H9 (cell line): ENCODE measurements around the gene YPEL5. TPM values are rescaled to one million over a fixed set of nuclear protein-coding genes. Genes with fewer than 3 reads are reported as not detected.

ENCODE experiments used
- DNase-seq: peaks from one replicate; pipeline ENCODE4 v3.0.0-alpha.2; 2017
- H2AFZ ChIP-seq: one replicate; pipeline ENCODE4 v1.6.1; 2013; ENCODE audit warnings: mild to moderate bottlenecking, low read length, control low read depth, moderate library complexity
- H2AK5ac ChIP-seq: 2 replicates; pipeline ENCODE4 v1.6.1; 2013; ENCODE audit warnings: low read length, control low read depth, mixed read lengths; ENCODE audit not compliant: insufficient read length
- H2BK120ac ChIP-seq: one replicate; pipeline ENCODE4 v1.6.1; 2013; ENCODE audit warnings: low read depth, mild to moderate bottlenecking, low read length, control low read depth, inconsistent platforms; ENCODE audit not compliant: poor library complexity, severe bottlenecking
- H2BK12ac ChIP-seq: 2 replicates; pipeline ENCODE4 v1.6.1; 2013; ENCODE audit warnings: low read length, control low read depth, mixed read lengths, low read depth; ENCODE audit not compliant: insufficient read length
- H2BK15ac ChIP-seq: 2 replicates; pipeline ENCODE4 v1.6.1; 2013; ENCODE audit warnings: low read depth, low read length, control low read depth
- H2BK20ac ChIP-seq: one replicate; pipeline ENCODE4 v1.6.1; 2013; ENCODE audit warnings: low read depth, mild to moderate bottlenecking, low read length, control low read depth, inconsistent platforms; ENCODE audit not compliant: poor library complexity, severe bottlenecking
- H2BK5ac ChIP-seq: 2 replicates; pipeline ENCODE4 v1.6.1; 2013; ENCODE audit warnings: low read length, control low read depth, mixed read lengths; ENCODE audit not compliant: insufficient read length
- H3K14ac ChIP-seq: 2 replicates; pipeline ENCODE4 v1.6.1; 2013; ENCODE audit warnings: low read length, control low read depth; ENCODE audit not compliant: insufficient read depth
- H3K18ac ChIP-seq: 2 replicates; pipeline ENCODE4 v1.6.1; 2013; ENCODE audit warnings: low read depth, mild to moderate bottlenecking, mixed read lengths, low read length, control low read depth; ENCODE audit not compliant: insufficient read length
- H3K23ac ChIP-seq: 2 replicates; pipeline ENCODE4 v1.6.1; 2013; ENCODE audit warnings: low read length, control low read depth, mixed read lengths, low read depth; ENCODE audit not compliant: insufficient read length
- H3K23me2 ChIP-seq: 2 replicates; pipeline ENCODE4 v1.6.1; 2013; ENCODE audit warnings: low read depth, mild to moderate bottlenecking, mixed read lengths, low read length, control low read depth; ENCODE audit not compliant: insufficient read length, poor library complexity, severe bottlenecking
- H3K27ac ChIP-seq: 2 replicates; pipeline ENCODE4 v1.5.1; 2013; ENCODE audit warnings: low read length, control low read depth, mixed read lengths, low read depth; ENCODE audit not compliant: insufficient read length
- H3K27me3 ChIP-seq: 2 replicates; pipeline ENCODE4 v1.6.1; 2013; ENCODE audit warnings: low read length, control low read depth, inconsistent platforms; ENCODE audit not compliant: insufficient read depth
- H3K4ac ChIP-seq: 2 replicates; pipeline ENCODE4 v1.6.1; 2013; ENCODE audit warnings: low read depth, mild to moderate bottlenecking, control low read depth, inconsistent platforms, low read length, moderate library complexity
- H3K4me1 ChIP-seq: 2 replicates; pipeline ENCODE4 v1.6.1; 2013; ENCODE audit warnings: low read length, control low read depth, inconsistent platforms; ENCODE audit not compliant: insufficient read depth
- H3K4me2 ChIP-seq: 2 replicates; pipeline ENCODE4 v1.6.1; 2013; ENCODE audit warnings: low read length, control low read depth, mixed read lengths; ENCODE audit not compliant: insufficient read length, insufficient read depth
- H3K56ac ChIP-seq: 2 replicates; pipeline ENCODE4 v1.6.1; 2013; ENCODE audit warnings: low read depth, mild to moderate bottlenecking, mixed read lengths, low read length, control low read depth; ENCODE audit not compliant: insufficient read length
- H3K79me1 ChIP-seq: 2 replicates; pipeline ENCODE4 v1.6.1; 2013; ENCODE audit warnings: low read depth, mild to moderate bottlenecking, moderate library complexity, low read length, control low read depth, inconsistent platforms; ENCODE audit not compliant: insufficient read depth, poor library complexity, severe bottlenecking
- H3K79me2 ChIP-seq: 2 replicates; pipeline ENCODE4 v1.6.1; 2013; ENCODE audit warnings: low read length, control low read depth, inconsistent platforms; ENCODE audit not compliant: insufficient read depth
- H3K9ac ChIP-seq: 2 replicates; pipeline ENCODE4 v1.6.1; 2013; ENCODE audit warnings: low read length, control low read depth, mixed read lengths; ENCODE audit not compliant: insufficient read length; ENCODE audit errors: extremely low read depth
- H3K9me3 ChIP-seq: one replicate; pipeline ENCODE4 v1.6.1; 2013; ENCODE audit warnings: low read depth, low read length, inconsistent platforms; ENCODE audit not compliant: control insufficient read depth
- H3T11ph ChIP-seq: one replicate; pipeline ENCODE4 v1.6.1; 2013; ENCODE audit warnings: mild to moderate bottlenecking, low read length, control low read depth, inconsistent platforms
- H4K20me1 ChIP-seq: one replicate; pipeline ENCODE4 v1.6.1; 2013; ENCODE audit not compliant: control insufficient read depth, insufficient read length, insufficient read depth
- H4K5ac ChIP-seq: 2 replicates; pipeline ENCODE4 v1.6.1; 2013; ENCODE audit warnings: low read depth, mild to moderate bottlenecking, mixed read lengths, low read length, control low read depth; ENCODE audit not compliant: insufficient read length
- H4K8ac ChIP-seq: replicated peaks from 2 replicates; pipeline ENCODE4 v1.6.1; 2013; ENCODE audit warnings: low read length, control low read depth, mixed read lengths, low read depth; ENCODE audit not compliant: insufficient read length
- H4K91ac ChIP-seq: 2 replicates; pipeline ENCODE4 v1.6.1; 2013; ENCODE audit warnings: low read depth, mild to moderate bottlenecking, moderate library complexity, mixed read lengths, low read length, control low read depth; ENCODE audit not compliant: insufficient read length
- H3K27ac Mint-ChIP-seq, 3 experiments: 2 replicates in 2 of 3; 3 replicates in 1 of 3; pipeline ENCODE4 v1.8.0; 2020 to 2021; ENCODE audit warnings: mixed read lengths in 3 of 3, mild to moderate bottlenecking in 1 of 3, moderate library complexity in 1 of 3
- H3K27me3 Mint-ChIP-seq: 2 replicates; pipeline ENCODE4 v1.8.0; 2021; ENCODE audit warnings: low read depth, mild to moderate bottlenecking, moderate library complexity, mixed read lengths
- H3K36me3 Mint-ChIP-seq, 3 experiments: 2 replicates in 2 of 3; 3 replicates in 1 of 3; pipeline ENCODE4 v1.8.0; 2020 to 2021; ENCODE audit warnings: low read depth in 3 of 3, mixed read lengths in 3 of 3; ENCODE audit not compliant: insufficient read depth in 1 of 3
- H3K4me1 Mint-ChIP-seq, 2 experiments: 2 replicates each; pipeline ENCODE4 v1.8.0; 2020; ENCODE audit warnings: mixed read lengths in 2 of 2
- H3K4me3 Mint-ChIP-seq, 2 experiments: 2 replicates in 1 of 2; 3 replicates in 1 of 2; pipeline ENCODE4 v1.8.0; 2020 to 2021; ENCODE audit warnings: mild to moderate bottlenecking in 2 of 2, mixed read lengths in 2 of 2, moderate library complexity in 1 of 2
- H3K9me3 Mint-ChIP-seq, 2 experiments: 2 replicates in 1 of 2; 3 replicates in 1 of 2; pipeline ENCODE4 v1.8.0; 2020; ENCODE audit warnings: mild to moderate bottlenecking in 2 of 2, mixed read lengths in 2 of 2, moderate library complexity in 1 of 2
- CTCF ChIP-seq: fragments of 200-600 bp; sonication (generic); conservative IDR thresholded peaks from 3 replicates; pipeline ENCODE4 v1.8.0; 2021; ENCODE audit warnings: antibody characterized with exemption, mild to moderate bottlenecking
- WGBS: extraction: QIAGEN DNeasy Blood & Tissue Kit; methylation state at CpG from one replicate; pipeline ENCODE4 v1.1.7; 2013; ENCODE audit warnings: missing lambda C conversion rate, low lambda C conversion rate, mixed read lengths; ENCODE audit not compliant: insufficient read length; ENCODE audit errors: extremely low coverage; 5-methylcytosine and 5-hydroxymethylcytosine counted together
- total RNA-seq: library from RNA; stranded (reverse); gene quantifications from 2 replicates; pipeline ENCODE4 v1.2.1, GENCODE V29; 2021

Gene YPEL5
- total RNA-seq, 1 experiment from 2014 or later: 28.5 TPM

GRCh38 chr2:30105556-30105955 lies 41.3 kb upstream of the YPEL5 start:
- Mint-ChIP-seq H3K27ac (no peak overlapping the region; a peak in 1 of 7 replicates), H3K36me3 (no peaks in the 10 kb centered on the region), H3K9me3 (no peaks in the 10 kb centered on the region; a peak in 1 of 5 replicates), H3K4me3 (no peak overlapping the region), H3K27me3 (no peaks in the 10 kb centered on the region), H3K4me1 (peaks cover 8% of the 10 kb centered on the region in 2 experiments)
- Histone ChIP-seq H3K18ac (no peak overlapping the region), H3K23ac (no peak overlapping the region), H2AK5ac (no peak overlapping the region), H3K27me3 (no peaks in the 10 kb centered on the region), H3K9me3 (no peaks in the 10 kb centered on the region), H4K8ac (no peak overlapping the region), H3K14ac (no peak overlapping the region), H3K4me2 (no peak overlapping the region), H2BK5ac (no peak overlapping the region), H3K23me2 (no peaks in the 10 kb centered on the region), H4K91ac (no peak overlapping the region), H3K9ac (no peak overlapping the region), H4K5ac (no peak overlapping the region), H3K79me2 (no peaks in the 10 kb centered on the region), H3T11ph (no peak overlapping the region), H3K4ac (no peak overlapping the region), H3K56ac (no peak overlapping the region), H2BK20ac (no peak overlapping the region), H2BK15ac (no peak overlapping the region), H4K20me1 (no peaks in the 10 kb centered on the region), H2BK120ac (no peak overlapping the region), H2BK12ac (no peak overlapping the region), H3K27ac (no peak overlapping the region), H3K79me1 (no peaks in the 10 kb centered on the region), H2AFZ (no peak overlapping the region), H3K4me1 (no peaks in the 10 kb centered on the region)
- TF ChIP-seq CTCF: no peak
- no CpG with 5 or more reads among the region's 2 CpGs for WGBS
- DNase-seq: no peak
